MM.1S (cell line): Measurements from ENCODE around the gene MPRIP.

Experiments
- CTCF ChIP-seq: fragments of 300-600 bp; sonication (generic); IDR thresholded peaks from 2 replicates; pipeline ENCODE4 v1.5.1; 2016; ENCODE audit warnings: antibody characterized with exemption, low read length, mixed read lengths
- EZH2 ChIP-seq: fragments of 300-600 bp; sonication (generic); optimal IDR thresholded peaks from 2 replicates; pipeline ENCODE3; 2017; ENCODE audit warnings: low read depth, mild to moderate bottlenecking, antibody characterized with exemption, low read length, mixed read lengths
- EZH2phosphoT487 ChIP-seq: fragments of 300-600 bp; sonication (generic); IDR thresholded peaks from 2 replicates; pipeline ENCODE4 v1.6.1; 2018; ENCODE audit warnings: antibody characterized with exemption, low read length

DNA sequence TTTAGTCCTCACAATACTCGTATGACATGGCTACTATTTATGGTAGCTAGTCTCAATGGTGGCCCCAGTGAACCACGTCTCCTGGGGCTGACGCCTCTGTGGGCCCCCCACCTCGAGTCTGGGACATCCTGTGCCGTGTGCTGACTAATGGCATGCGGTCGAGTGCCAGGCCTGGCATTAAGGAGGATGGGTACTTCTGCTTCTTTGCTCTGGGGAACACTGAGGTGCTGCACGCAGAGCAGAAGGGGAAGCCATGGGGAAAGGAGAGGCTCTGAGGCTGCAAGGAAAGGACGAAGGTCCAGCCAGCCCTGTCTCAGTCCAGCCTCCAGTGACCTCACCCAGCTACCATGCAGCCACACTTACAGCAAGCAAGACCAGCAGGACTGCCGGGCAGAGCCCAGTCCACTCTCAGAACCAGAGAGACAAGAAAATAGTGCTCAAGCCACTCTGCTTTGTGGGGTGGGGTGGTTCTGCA is 5.7 kb upstream of the MPRIP start:
- TF ChIP-seq EZH2 (no peak), CTCF (no peak), EZH2phosphoT487 (no peak)
